GM19468 (cell line): ENCODE measurements around the gene CGB3.
"Not testable (repeated sequence)": the region's sequence is repeated elsewhere in the genome, so short reads cannot be mapped to it uniquely, and the experiment has no call there.

ENCODE experiments used
- ATAC-seq: cut with Tn5 transposase; IDR thresholded peaks from one replicate; pipeline ENCODE4 v1.9.1; 2021; ENCODE audit warnings: mild to moderate bottlenecking, moderate library complexity, moderate number of reproducible peaks; ENCODE audit not compliant: unreplicated experiment; ENCODE audit errors: extremely low read depth

CGB3 gene

GRCh38 chr19:49043548-49043947 is 19.4 kb upstream of the CGB3 start, which contains the start of gene CGB5:
Gene CGB5, plus strand, starts transcription at chr19:49043848. Its CDS starts 362 bp downstream, at chr19:49044210.
- not testable (repeated sequence) for ATAC-seq

DNA sequence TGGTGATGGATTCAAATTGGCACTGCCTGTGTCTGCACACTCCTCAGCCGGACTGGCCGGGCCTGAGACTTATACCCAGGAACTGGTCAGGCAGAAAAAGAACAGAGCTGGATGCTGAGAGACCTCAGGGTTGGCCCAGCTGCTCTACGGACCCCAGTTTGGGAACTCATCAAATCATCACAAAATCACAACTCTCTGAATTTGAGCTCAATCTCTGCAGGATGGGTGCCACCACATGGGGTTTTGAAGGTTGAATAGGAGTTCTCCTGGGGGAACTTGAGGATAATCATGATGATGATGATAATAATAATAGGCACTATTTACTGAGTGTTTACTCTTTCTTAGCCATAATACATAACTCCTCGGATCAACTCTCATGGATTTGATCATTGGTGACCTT is 18.5 kb upstream of the CGB3 start:
- not testable (repeated sequence) for ATAC-seq

GRCh38 chr19:49042177-49042576 is 18.0 kb upstream of the CGB3 start:
- ATAC-seq, result no peak

- not testable (repeated sequence) for ATAC-seq
Measured at GRCh38 chr19:49039736-49040135, 15.6 kb upstream of the CGB3 start.

DNA sequence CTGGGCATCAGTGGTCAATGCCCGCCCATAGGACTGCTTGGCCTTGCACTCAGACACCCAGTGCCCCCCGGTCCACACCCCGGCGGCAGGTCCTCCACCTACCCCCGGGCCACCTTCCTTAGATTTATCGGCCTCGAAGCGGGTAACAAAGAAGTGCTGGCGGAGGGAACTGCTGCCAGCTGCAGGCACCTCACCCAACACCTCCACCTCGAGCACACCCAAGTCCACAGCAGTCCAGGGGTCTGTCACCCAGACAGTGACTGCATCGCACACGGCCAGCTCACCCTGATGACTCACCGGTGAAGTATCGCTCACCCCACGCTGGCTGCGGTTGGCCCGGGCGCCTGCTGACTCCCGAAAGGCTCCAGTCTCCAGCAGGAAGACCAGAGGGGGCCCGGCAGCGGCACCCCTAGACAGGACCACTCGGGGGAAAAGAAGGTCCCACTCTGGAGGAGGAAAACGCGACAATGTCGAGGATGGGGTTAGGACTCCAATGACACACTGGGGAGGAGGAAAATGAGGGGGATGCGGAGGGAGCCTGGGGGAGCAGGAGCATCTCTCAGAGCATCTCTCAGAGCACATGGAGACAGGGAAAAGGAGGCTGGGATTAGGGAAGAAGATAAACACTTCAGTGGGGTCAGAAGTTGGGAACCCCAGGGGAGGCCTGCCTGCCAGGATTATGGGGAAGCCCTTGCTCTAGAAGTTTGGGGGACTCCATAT is 14.6 kb upstream of the CGB3 start:
- ATAC-seq, result not testable (repeated sequence)

- not testable (repeated sequence) for ATAC-seq
Measured at GRCh38 chr19:49038111-49038510, 14.0 kb upstream of the CGB3 start.

GRCh38 chr19:49036815-49037214 is 12.7 kb upstream of the CGB3 start, which contains the start of gene CGB1:
Gene CGB1, minus strand, starts transcription at chr19:49036895. Its CDS starts 184 bp downstream, at chr19:49036711.
- ATAC-seq, result not testable (repeated sequence)

- not testable (repeated sequence) for ATAC-seq
Measured at GRCh38 chr19:49031642-49032301, 7.6 kb upstream of the CGB3 start, which contains the start of gene CGB2. Gene CGB2, plus strand, starts transcription at chr19:49031890. Its CDS starts 206 bp downstream, at chr19:49032096.

DNA sequence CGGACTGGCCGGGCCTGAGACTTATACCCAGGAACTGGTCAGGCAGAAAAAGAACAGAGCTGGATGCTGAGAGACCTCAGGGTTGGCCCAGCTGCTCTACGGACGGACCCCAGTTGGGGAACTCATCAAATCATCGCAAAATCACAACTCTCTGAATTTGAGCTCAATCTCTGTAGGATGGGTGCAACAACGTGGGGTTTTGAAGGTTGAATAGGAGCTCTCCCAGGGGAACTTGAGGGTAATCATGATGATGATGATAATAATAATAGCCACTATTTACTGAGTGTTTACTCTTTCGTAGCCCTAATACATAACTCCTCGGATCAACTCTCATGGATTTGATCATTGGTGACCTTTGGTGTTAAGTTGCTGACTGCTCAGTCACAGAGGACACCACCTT is 6.2 kb upstream of the CGB3 start:
- ATAC-seq, result not testable (repeated sequence)

DNA sequence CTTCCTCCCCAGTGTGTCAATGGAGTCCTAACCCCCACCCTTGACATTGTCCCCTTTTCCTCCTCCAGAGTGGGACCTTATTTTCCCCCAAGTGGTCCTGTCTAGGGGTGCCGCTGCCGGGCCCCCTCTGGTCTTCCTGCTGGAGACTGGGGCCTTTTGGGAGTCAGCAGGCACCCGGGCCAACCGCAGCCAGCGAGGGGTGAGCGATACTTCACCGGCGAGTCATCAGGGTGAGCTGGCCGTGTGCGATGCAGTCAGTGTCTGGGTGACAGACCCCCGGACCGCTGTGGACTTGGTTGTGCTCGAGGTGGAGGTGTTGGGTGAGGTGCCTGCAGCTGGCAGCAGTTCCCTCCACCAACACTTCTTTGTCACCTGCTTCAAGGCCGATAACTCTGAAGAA is 5.6 kb upstream of the CGB3 start:
- ATAC-seq, result not testable (repeated sequence)

GRCh38 chr19:49028686-49029085 is 4.6 kb upstream of the CGB3 start:
- not testable (repeated sequence) for ATAC-seq

GRCh38 chr19:49025599-49025998 is 1.5 kb upstream of the CGB3 start:
- not testable (repeated sequence) for ATAC-seq

GRCh38 chr19:49025088-49025487 is 955 bp upstream of the CGB3 start:
- not testable (repeated sequence) for ATAC-seq

DNA sequence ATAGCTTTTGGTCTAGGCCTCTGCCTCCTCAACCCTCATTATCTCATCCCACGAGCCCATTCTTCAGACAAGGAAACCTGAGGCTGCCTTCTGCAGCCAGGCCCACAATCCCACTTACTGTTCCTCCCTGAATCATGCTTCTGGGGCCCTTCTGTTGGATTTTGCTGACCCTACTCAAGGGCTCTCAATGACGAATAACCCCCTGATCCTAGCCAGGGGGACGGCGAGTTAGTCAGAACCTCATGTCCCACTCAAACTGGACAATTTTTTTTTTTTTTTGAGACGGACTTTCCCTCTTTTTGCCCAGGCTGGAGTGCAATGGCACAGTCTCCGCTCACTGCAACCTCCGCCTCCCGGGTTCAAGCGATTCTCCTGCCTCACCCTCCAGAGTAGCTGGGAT is 2.0 kb downstream of the CGB3 start:
- ATAC-seq, result no peak

DNA sequence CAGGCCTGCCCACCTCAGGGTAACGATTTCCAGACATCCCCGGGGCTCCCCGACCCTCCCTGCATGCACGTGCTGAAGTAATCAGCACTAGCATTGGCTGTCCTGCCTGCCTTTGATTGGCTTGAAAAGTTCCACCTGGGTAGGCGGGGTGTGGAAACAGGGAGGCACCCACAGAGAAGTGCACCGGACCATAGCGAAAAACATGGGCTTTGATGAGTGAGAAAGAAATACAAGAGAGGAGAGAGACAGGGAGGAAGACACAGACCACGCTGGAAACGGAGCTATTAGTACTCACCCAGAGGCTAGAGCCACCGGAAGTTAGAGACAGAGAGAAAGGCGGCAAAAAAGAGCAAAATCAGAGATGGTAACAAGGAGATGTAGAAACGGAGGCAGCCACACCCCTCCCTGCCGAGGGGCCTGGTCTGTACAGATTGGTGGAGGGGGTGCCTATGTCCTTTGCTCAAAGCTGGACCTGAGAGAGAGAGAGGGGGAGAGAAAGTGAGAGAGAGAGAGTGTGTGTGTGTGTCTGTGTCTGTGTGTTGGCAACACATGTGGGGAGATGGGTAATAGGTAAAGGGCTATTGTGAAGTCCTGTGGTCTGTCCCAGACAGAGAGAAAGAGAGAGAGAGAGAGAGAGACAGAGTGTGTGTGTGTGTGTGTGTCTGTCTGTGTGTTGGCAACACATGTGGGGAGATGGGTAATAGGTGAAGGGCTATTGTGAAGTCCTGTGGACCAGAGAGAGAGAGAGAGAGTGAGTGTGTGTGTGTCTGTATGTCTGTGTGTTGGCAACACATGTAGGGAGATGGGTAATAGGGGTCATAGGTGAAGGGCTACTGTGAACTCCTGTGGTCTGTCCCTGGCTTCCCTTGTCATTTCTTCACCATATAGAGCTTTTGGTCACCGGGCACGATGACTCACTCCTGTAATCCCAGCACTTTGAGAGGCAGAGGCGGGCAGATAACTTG is 2.9 kb downstream of the CGB3 start:
- ATAC-seq, result no peak

- no peak for ATAC-seq
Measured at GRCh38 chr19:49020342-49020741, 3.8 kb downstream of the CGB3 start.

- no peak for ATAC-seq
Measured at GRCh38 chr19:49019242-49019932, 4.7 kb downstream of the CGB3 start.

DNA sequence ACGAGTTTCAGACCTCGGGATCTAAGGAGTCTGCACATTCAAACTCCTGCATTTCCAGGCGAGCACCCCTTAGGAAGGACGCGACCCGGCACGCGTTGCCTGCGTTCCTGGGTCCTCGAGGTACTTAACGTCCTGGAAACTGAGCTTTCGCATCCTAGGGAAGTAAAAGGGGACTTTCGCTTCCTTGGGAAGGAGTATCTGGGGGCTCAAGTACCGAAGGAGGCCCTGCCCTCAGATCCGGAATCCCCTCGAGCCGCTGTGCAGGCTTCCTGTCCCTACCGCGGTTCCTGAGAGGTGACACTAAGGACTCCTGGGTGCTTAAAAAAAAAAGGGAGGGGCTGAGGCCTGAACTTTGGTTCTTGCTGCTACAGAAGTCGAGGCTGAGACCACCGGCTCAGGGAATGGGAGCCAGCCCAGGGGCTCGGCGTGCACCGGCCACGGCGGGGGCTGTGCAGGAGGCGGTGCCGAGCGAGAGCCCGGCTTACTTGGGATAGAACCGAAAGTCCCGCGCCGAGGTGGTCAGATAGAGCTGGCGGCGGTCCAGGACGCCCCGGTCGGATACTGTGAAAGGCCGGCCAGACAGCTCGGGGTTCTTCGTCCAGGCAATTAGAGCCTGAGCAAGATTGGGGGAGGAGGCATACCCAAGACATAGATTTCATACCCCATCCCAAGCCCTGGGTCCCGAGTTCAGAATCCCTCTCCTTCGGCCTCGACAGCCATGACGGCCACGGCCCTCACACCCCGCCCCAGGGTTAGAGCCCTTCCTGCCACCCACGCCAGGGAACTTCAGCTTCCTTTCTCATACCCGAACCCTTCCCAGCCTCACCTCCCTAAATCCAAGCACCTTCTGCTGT is 5.5 kb downstream of the CGB3 start:
- not testable (repeated sequence) for ATAC-seq
